Measurements from ENCODE around the gene ARHGAP1. TPM values are rescaled to one million over a fixed set of nuclear protein-coding genes. Genes with fewer than 3 reads are reported as not detected.

ARHGAP1 gene
- total RNA-seq, 2 experiments from 2014 or later, result 33.7 to 36.3 TPM

GRCh38 chr11:46727952-46728658 lies 27.7 kb upstream of the ARHGAP1 start:
- H3K27ac Mint-ChIP-seq, result no peak overlapping the region
- ChIA-PET CTCF (no interaction called here), POLR2A (no interaction called here)
- no peaks in the 10 kb centered on the region for H3K9me3 Mint-ChIP-seq
- H3K4me3 Mint-ChIP-seq, result no peak overlapping the region
- Histone ChIP-seq H3K27ac (ENCODE audit: low read depth in 1 of 2, low read length in 2 of 2) (no peak overlapping the region), H3K9me3 (ENCODE audit: control insufficient read depth in 1 of 2, insufficient read depth in 1 of 2, low read length in 2 of 2) (no peaks in the 10 kb centered on the region), H3K36me3 (ENCODE audit: insufficient read depth, low read length) (no peaks in the 10 kb centered on the region), H3K4me3 (ENCODE audit: low read length) (no peak overlapping the region), H3K4me1 (ENCODE audit: insufficient read depth, low read length) (no peaks in the 10 kb centered on the region), H3K27me3 (ENCODE audit: control insufficient read depth in 1 of 2, insufficient read depth in 2 of 2, low read length in 2 of 2) (no peaks in the 10 kb centered on the region)
- no peak for ATAC-seq (ENCODE audit: poor library complexity)
- intact Hi-C loops (cut with DNase I, micrococcal nuclease), result no loop called here
- no peaks in the 10 kb centered on the region for H3K4me1 Mint-ChIP-seq (ENCODE audit: low read depth)
- no peak for TF ChIP-seq CTCF (IDR thresholded peaks at IDR 0.05)
- H3K36me3 Mint-ChIP-seq (ENCODE audit: low read depth), result no peaks in the 10 kb centered on the region
- no peak for DNase-seq
- no peaks in the 10 kb centered on the region for H3K27me3 Mint-ChIP-seq

- no peaks in the 10 kb centered on the region for H3K27me3 Mint-ChIP-seq
- no peak for TF ChIP-seq CTCF (IDR thresholded peaks at IDR 0.05)
- DNase-seq (no peak), ATAC-seq (ENCODE audit: poor library complexity) (no peak)
- Histone ChIP-seq H3K4me3 (ENCODE audit: low read length) (no peak overlapping the region), H3K4me1 (ENCODE audit: insufficient read depth, low read length) (no peaks in the 10 kb centered on the region), H3K27ac (ENCODE audit: low read depth in 1 of 2, low read length in 2 of 2) (no peak overlapping the region), H3K36me3 (ENCODE audit: insufficient read depth, low read length) (no peaks in the 10 kb centered on the region), H3K9me3 (ENCODE audit: control insufficient read depth in 1 of 2, insufficient read depth in 1 of 2, low read length in 2 of 2) (no peaks in the 10 kb centered on the region), H3K27me3 (ENCODE audit: control insufficient read depth in 1 of 2, insufficient read depth in 2 of 2, low read length in 2 of 2) (no peaks in the 10 kb centered on the region)
- H3K4me1 Mint-ChIP-seq (ENCODE audit: low read depth), result no peaks in the 10 kb centered on the region
- no peak overlapping the region for H3K27ac Mint-ChIP-seq
- H3K9me3 Mint-ChIP-seq, result no peaks in the 10 kb centered on the region
- no peak overlapping the region for H3K4me3 Mint-ChIP-seq
- no peaks in the 10 kb centered on the region for H3K36me3 Mint-ChIP-seq (ENCODE audit: low read depth)
- intact Hi-C loops (cut with DNase I, micrococcal nuclease), result no loop called here
- POLR2A ChIA-PET, result no interaction called here
- CTCF ChIA-PET, result no interaction called here
Measured at GRCh38 chr11:46726206-46726862, 25.9 kb upstream of the ARHGAP1 start.

GRCh38 chr11:46725338-46726205 lies 25.2 kb upstream of the ARHGAP1 start:
- CTCF ChIA-PET, result no interaction called here
- ATAC-seq (ENCODE audit: poor library complexity) (no peak), DNase-seq (no peak)
- intact Hi-C loops (cut with DNase I, micrococcal nuclease), result no loop called here
- Histone ChIP-seq H3K27ac (ENCODE audit: low read depth in 1 of 2, low read length in 2 of 2) (no peak overlapping the region), H3K4me3 (ENCODE audit: low read length) (no peak overlapping the region), H3K9me3 (ENCODE audit: control insufficient read depth in 1 of 2, insufficient read depth in 1 of 2, low read length in 2 of 2) (no peaks in the 10 kb centered on the region), H3K27me3 (ENCODE audit: control insufficient read depth in 1 of 2, insufficient read depth in 2 of 2, low read length in 2 of 2) (no peaks in the 10 kb centered on the region), H3K4me1 (ENCODE audit: insufficient read depth, low read length) (no peaks in the 10 kb centered on the region), H3K36me3 (ENCODE audit: insufficient read depth, low read length) (no peaks in the 10 kb centered on the region)
- Mint-ChIP-seq H3K9me3 (no peaks in the 10 kb centered on the region), H3K4me1 (ENCODE audit: low read depth) (no peaks in the 10 kb centered on the region), H3K36me3 (ENCODE audit: low read depth) (no peaks in the 10 kb centered on the region), H3K27me3 (no peaks in the 10 kb centered on the region), H3K4me3 (no peak overlapping the region), H3K27ac (no peak overlapping the region)
- TF ChIP-seq CTCF (IDR thresholded peaks at IDR 0.05), result no peak
- POLR2A ChIA-PET, result no interaction called here
